ENCODE measurements around the gene MYBPC1.

The MYBPC1 gene

DNA sequence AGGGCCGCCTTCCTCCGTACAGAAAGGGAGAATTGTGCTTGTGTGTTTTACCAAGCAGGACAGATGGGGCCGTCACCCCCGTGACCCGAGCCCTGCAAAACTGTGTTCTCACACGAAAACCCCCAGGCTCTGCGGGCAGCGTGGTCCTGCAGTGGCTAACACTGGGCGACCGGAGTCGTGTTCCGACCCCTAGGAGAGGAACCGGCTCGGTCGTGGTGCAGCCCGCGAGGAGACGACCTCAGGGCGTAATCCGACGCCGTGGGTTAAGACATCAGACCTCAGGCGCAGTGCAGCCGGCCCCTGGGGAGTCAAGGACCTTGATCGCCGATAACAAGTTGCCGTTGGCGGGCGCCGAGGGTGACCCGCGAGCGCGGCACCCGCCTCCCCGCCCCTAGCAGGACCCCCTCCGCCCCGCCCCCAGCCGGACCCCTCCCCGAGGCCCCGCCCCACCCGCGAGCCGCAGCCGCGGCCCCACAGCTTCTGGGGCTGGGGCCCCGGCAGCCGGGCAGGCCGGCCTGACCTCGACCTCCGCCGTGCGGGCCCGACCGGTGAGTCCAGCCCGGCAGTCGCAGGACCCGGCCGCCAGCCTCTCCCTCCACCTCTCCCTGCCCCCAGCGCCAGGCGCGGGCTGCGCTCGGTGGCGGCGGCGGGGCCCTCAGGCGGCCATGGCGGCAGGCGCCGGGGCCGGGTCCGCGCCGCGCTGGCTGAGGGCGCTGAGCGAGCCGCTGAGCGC, 102.6 kb downstream of the MYBPC1 start, which contains the start of gene CHPT1 (continued):
- TF ChIP-seq, protein P1, sequence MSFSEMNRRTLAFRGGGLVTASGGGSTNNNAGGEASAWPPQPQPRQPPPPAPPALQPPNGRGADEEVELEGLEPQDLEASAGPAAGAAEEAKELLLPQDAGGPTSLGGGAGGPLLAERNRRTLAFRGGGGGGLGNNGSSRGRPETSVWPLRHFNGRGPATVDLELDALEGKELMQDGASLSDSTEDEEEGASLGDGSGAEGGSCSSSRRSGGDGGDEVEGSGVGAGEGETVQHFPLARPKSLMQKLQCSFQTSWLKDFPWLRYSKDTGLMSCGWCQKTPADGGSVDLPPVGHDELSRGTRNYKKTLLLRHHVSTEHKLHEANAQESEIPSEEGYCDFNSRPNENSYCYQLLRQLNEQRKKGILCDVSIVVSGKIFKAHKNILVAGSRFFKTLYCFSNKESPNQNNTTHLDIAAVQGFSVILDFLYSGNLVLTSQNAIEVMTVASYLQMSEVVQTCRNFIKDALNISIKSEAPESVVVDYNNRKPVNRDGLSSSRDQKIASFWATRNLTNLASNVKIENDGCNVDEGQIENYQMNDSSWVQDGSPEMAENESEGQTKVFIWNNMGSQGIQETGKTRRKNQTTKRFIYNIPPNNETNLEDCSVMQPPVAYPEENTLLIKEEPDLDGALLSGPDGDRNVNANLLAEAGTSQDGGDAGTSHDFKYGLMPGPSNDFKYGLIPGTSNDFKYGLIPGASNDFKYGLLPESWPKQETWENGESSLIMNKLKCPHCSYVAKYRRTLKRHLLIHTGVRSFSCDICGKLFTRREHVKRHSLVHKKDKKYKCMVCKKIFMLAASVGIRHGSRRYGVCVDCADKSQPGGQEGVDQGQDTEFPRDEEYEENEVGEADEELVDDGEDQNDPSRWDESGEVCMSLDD (tag by site-specific recombination; IDR thresholded peaks at IDR 0.05), result no peak
- TF ChIP-seq ZIC2 (tag by site-specific recombination; IDR thresholded peaks at IDR 0.05), result peak; percentile 93
- TF ChIP-seq ZNF133 (tag by site-specific recombination; IDR thresholded peaks at IDR 0.05), result no peak
- TF ChIP-seq ZNF175 (tag by site-specific recombination; IDR thresholded peaks at IDR 0.05), result no peak
- TF ChIP-seq ZNF555 (tag by site-specific recombination; conservative IDR thresholded peaks at IDR 0.05), result no peak
- no peak for TF ChIP-seq ZBTB7A (tag by site-specific recombination; IDR thresholded peaks at IDR 0.05; ENCODE audit: low read depth)
- TF ChIP-seq INSM2 (tag by site-specific recombination; IDR thresholded peaks at IDR 0.05), result no peak
- TF ChIP-seq ZNF239 (tag by site-specific recombination; IDR thresholded peaks at IDR 0.05), result no peak
- no peak for TF ChIP-seq ZNF140 (tag by site-specific recombination; IDR thresholded peaks at IDR 0.05)
- TF ChIP-seq ZNF707 (tag by site-specific recombination; IDR thresholded peaks at IDR 0.05), result no peak
- no peak for TF ChIP-seq HOXD13 (CRISPR knock-in tag; IDR thresholded peaks at IDR 0.05; ENCODE audit: borderline replicate concordance)
- TF ChIP-seq ZNF501 (tag by site-specific recombination; IDR thresholded peaks at IDR 0.05), result no peak
- TF ChIP-seq, protein P2, sequence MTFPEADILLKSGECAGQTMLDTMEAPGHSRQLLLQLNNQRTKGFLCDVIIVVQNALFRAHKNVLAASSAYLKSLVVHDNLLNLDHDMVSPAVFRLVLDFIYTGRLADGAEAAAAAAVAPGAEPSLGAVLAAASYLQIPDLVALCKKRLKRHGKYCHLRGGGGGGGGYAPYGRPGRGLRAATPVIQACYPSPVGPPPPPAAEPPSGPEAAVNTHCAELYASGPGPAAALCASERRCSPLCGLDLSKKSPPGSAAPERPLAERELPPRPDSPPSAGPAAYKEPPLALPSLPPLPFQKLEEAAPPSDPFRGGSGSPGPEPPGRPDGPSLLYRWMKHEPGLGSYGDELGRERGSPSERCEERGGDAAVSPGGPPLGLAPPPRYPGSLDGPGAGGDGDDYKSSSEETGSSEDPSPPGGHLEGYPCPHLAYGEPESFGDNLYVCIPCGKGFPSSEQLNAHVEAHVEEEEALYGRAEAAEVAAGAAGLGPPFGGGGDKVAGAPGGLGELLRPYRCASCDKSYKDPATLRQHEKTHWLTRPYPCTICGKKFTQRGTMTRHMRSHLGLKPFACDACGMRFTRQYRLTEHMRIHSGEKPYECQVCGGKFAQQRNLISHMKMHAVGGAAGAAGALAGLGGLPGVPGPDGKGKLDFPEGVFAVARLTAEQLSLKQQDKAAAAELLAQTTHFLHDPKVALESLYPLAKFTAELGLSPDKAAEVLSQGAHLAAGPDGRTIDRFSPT (tag by site-specific recombination; IDR thresholded peaks at IDR 0.05), result peak; percentile 46
- TF ChIP-seq PRDM1 (tag by site-specific recombination; IDR thresholded peaks at IDR 0.05), result no peak
- TF ChIP-seq ZBTB6 (tag by site-specific recombination; IDR thresholded peaks at IDR 0.05), result no peak
- no peak for TF ChIP-seq ZNF701 (tag by site-specific recombination; IDR thresholded peaks at IDR 0.05)
- TF ChIP-seq ZNF366 (tag by site-specific recombination; conservative IDR thresholded peaks at IDR 0.05), result no peak
- TF ChIP-seq ZNF76 (tag by site-specific recombination; IDR thresholded peaks at IDR 0.05; ENCODE audit: borderline replicate concordance, low read depth), result 0 out of 2 replicates have a peak, but pooled peaks have one; percentile 14
- TF ChIP-seq ZNF19 (tag by site-specific recombination; IDR thresholded peaks at IDR 0.05; ENCODE audit: low read depth), result no peak
- 0 out of 2 replicates have a peak, but pooled peaks have one; percentile 31 for TF ChIP-seq PATZ1 (tag by site-specific recombination; IDR thresholded peaks at IDR 0.05)
- no peak for TF ChIP-seq ZNF148 (tag by site-specific recombination; IDR thresholded peaks at IDR 0.05; ENCODE audit: borderline replicate concordance)
- TF ChIP-seq ZNF391 (tag by site-specific recombination; IDR thresholded peaks at IDR 0.05; ENCODE audit: borderline replicate concordance, low read depth), result no peak; the same call in 1 of the 2 replicates
- TF ChIP-seq ZNF426 (tag by site-specific recombination; IDR thresholded peaks at IDR 0.05), result no peak
- TF ChIP-seq SP2 (tag by site-specific recombination; IDR thresholded peaks at IDR 0.05), result peak; percentile 28
- TF ChIP-seq BCL11A (tag by site-specific recombination; IDR thresholded peaks at IDR 0.05; ENCODE audit: low read depth), result peak; percentile 57
- TF ChIP-seq ZNF121 (tag by site-specific recombination; IDR thresholded peaks at IDR 0.05), result no peak
- no peak for TF ChIP-seq ZNF248 (tag by site-specific recombination; IDR thresholded peaks at IDR 0.05)
- TF ChIP-seq ZNF2 (tag by site-specific recombination; IDR thresholded peaks at IDR 0.05), result no peak

Data from HEK293 (cell line).